HepG2 (cell line): Measurements from ENCODE around the gene GAPT. TPM values are rescaled to one million over a fixed set of nuclear protein-coding genes. Genes with fewer than 3 reads are reported as not detected.
A peak's percentile ranks its signal among the peaks of the same experiment; 100 is the strongest.

ENCODE experiments used
- BATF2 ChIP-seq: sonication (generic); formaldehyde crosslinking; IDR thresholded peaks from 2 replicates; pipeline ENCODE4 v1.8.0; 2022; ENCODE audit warnings: mild to moderate bottlenecking, missing genetic modification reagents, moderate library complexity
- CEBPG ChIP-seq: IDR thresholded peaks from 2 replicates; pipeline ENCODE4 v1.6.1; 2016
- DMAP1 ChIP-seq: IDR thresholded peaks from 2 replicates; pipeline ENCODE4 v1.6.1; 2016
- HMGXB3 ChIP-seq: sonication (generic); formaldehyde crosslinking; IDR thresholded peaks from 2 replicates; pipeline ENCODE4 v1.4.0; 2020; ENCODE audit warnings: missing genetic modification reagents, borderline replicate concordance
- HOXD1 ChIP-seq: sonication (generic); formaldehyde crosslinking; IDR thresholded peaks from 2 replicates; pipeline ENCODE4 v1.5.0; 2020; ENCODE audit warnings: missing genetic modification reagents
- JUN ChIP-seq: sonication (generic); formaldehyde crosslinking; IDR thresholded peaks from 2 replicates; pipeline ENCODE4 v1.4.0; 2020; ENCODE audit warnings: mild to moderate bottlenecking, missing genetic modification reagents
- KAT8 ChIP-seq: IDR thresholded peaks from 2 replicates; pipeline ENCODE4 v1.6.1; 2016; ENCODE audit warnings: missing genetic modification reagents, missing compliant biosample characterization
- MATR3 ChIP-seq: sonication (generic); formaldehyde crosslinking; IDR thresholded peaks from 2 replicates; pipeline ENCODE4 v1.4.0; 2020; ENCODE audit warnings: missing genetic modification reagents
- MED13 ChIP-seq: sonication (generic); formaldehyde crosslinking; IDR thresholded peaks from 2 replicates; pipeline ENCODE4 v1.5.0; 2020; ENCODE audit warnings: missing genetic modification reagents
- NCOR1 ChIP-seq: fragments of 200-600 bp; sonication (generic); IDR thresholded peaks from 2 replicates; pipeline ENCODE4 v1.7.0; 2017; ENCODE audit warnings: antibody characterized with exemption, low read length, borderline replicate concordance
- PRDM10 ChIP-seq: sonication (generic); formaldehyde crosslinking; IDR thresholded peaks from 2 replicates; pipeline ENCODE4 v1.4.0; 2020; ENCODE audit warnings: low read depth, missing genetic modification reagents
- SMAD3 ChIP-seq: sonication (generic); formaldehyde crosslinking; IDR thresholded peaks from 2 replicates; pipeline ENCODE4 v1.4.0; 2020; ENCODE audit warnings: missing genetic modification reagents
- SP2 ChIP-seq: sonication (generic); formaldehyde crosslinking; IDR thresholded peaks from 2 replicates; pipeline ENCODE4 v1.5.1; 2020; ENCODE audit warnings: mild to moderate bottlenecking, missing genetic modification reagents
- ZNF124 ChIP-seq: sonication (generic); formaldehyde crosslinking; IDR thresholded peaks from 2 replicates; pipeline ENCODE4 v1.4.0; 2020; ENCODE audit warnings: missing genetic modification reagents
- ZNF350 ChIP-seq: sonication (generic); formaldehyde crosslinking; IDR thresholded peaks from 2 replicates; pipeline ENCODE4 v1.4.0; 2020; ENCODE audit warnings: mild to moderate bottlenecking, low read depth, missing genetic modification reagents, borderline replicate concordance
- ZNF414 ChIP-seq: sonication (generic); formaldehyde crosslinking; IDR thresholded peaks from 2 replicates; pipeline ENCODE4 v1.5.0; 2020; ENCODE audit warnings: missing genetic modification reagents
- ZNF749 ChIP-seq: sonication (generic); formaldehyde crosslinking; IDR thresholded peaks from 2 replicates; pipeline ENCODE4 v1.8.0; 2022; ENCODE audit warnings: mild to moderate bottlenecking, missing genetic modification reagents, moderate library complexity, borderline replicate concordance
- polyA plus RNA-seq, 8 experiments: library from polyadenylated mRNA; depleted of rRNA in 3 of 8; stranded (reverse) in 7 of 8; unstranded in 1 of 8; fragments of >200 nt; fragmentation: Illumina TruSeq in 4 of 8; extraction: Trizol in 4 of 8; gene quantifications; 2 replicates each; pipeline versions ENCODE4 v1.2.1 to v1.2.3, GENCODE V29; 2011 to 2016; ENCODE audit warnings: low read depth in 4 of 8, missing spikeins in 1 of 8, mixed read lengths in 1 of 8; ENCODE audit not compliant: insufficient read depth in 1 of 8
- total RNA-seq, 5 experiments: library from RNA; depleted of rRNA; stranded (reverse); fragments of >200 nt; fragmentation: Illumina TruSeq; extraction: Trizol; gene quantifications; 2 replicates each; pipeline ENCODE4 v1.2.3, GENCODE V29; 2016; ENCODE audit warnings: low read depth in 1 of 5
- TF ChIP-seq, protein P1 (sequence below): sonication (generic); formaldehyde crosslinking; IDR thresholded peaks from 2 replicates; pipeline ENCODE4 v1.4.0; 2020; ENCODE audit warnings: mild to moderate bottlenecking, low read depth, missing genetic modification reagents

Gene GAPT
- total and polyA plus RNA-seq, 2 of the 13 experiments (the other 11 are each of a cell fraction or from before 2014, with no cell fraction given) = not detected

GRCh38 chr5:58460002-58460731 lies 31.1 kb upstream of the GAPT start, which contains the start of gene PLK2 (continued):
- TF ChIP-seq BATF2 (CRISPR knock-in tag) (no peak), MED13 (CRISPR knock-in tag) (0 out of 2 replicates have a peak, but pooled peaks have one; percentile 48), ZNF350 (CRISPR knock-in tag) (no peak; the same call in 1 of the 2 replicates), ZNF414 (CRISPR knock-in tag) (no peak), SP2 (CRISPR knock-in tag) (no peak), NCOR1 (no peak), KAT8 (no peak; the same call in 1 of the 2 replicates), MATR3 (no peak), ZNF124 (CRISPR knock-in tag) (no peak), HOXD1 (CRISPR knock-in tag) (no peak), JUN (CRISPR knock-in tag) (peak; percentile 12; the same call in 1 of the 2 replicates), ZNF749 (CRISPR knock-in tag) (no peak), DMAP1 (CRISPR knock-in tag) (peak; percentile 41; the same call in 1 of the 2 replicates), CEBPG (CRISPR knock-in tag) (no peak), PRDM10 (no peak), SMAD3 (CRISPR knock-in tag) (no peak), HMGXB3 (CRISPR knock-in tag) (no peak; the same call in 1 of the 2 replicates)
- TF ChIP-seq, protein P1, sequence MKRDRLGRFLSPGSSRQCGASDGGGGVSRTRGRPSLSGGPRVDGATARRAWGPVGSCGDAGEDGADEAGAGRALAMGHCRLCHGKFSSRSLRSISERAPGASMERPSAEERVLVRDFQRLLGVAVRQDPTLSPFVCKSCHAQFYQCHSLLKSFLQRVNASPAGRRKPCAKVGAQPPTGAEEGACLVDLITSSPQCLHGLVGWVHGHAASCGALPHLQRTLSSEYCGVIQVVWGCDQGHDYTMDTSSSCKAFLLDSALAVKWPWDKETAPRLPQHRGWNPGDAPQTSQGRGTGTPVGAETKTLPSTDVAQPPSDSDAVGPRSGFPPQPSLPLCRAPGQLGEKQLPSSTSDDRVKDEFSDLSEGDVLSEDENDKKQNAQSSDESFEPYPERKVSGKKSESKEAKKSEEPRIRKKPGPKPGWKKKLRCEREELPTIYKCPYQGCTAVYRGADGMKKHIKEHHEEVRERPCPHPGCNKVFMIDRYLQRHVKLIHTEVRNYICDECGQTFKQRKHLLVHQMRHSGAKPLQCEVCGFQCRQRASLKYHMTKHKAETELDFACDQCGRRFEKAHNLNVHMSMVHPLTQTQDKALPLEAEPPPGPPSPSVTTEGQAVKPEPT (CRISPR knock-in tag) = no peak
